Coronary artery (tissue), 2 donors: ENCODE data around the gene FAM153A.
"Not testable (repeated sequence)": the region's sequence is repeated elsewhere in the genome, so short reads cannot be mapped to it uniquely, and the experiment has no call there.

ENCODE experiments used
- DNase-seq: peaks from one replicate; pipeline ENCODE4 v3.0.0-alpha.2; 2017; ENCODE audit warnings: low spot score
- H3K27ac ChIP-seq, 2 donors: fragments of 200-600 bp; sonication (generic); one replicate each; pipeline ENCODE4 v1.5.1; 2016 to 2019
- H3K4me3 ChIP-seq: fragments of 200-600 bp; sonication (generic); 2 replicates; pipeline ENCODE4 v1.5.1; 2016; ENCODE audit warnings: mild to moderate bottlenecking, moderate library complexity

The FAM153A gene

GRCh38 chr5:177782792-177783633 is at the start of gene FAM153A:
TSS of gene FAM153A (minus strand) at chr5:177782899.
- not testable (repeated sequence) for H3K27ac ChIP-seq, DNase-seq, H3K4me3 ChIP-seq

- H3K4me3 ChIP-seq, H3K27ac ChIP-seq, DNase-seq: not testable (repeated sequence)
Measured at GRCh38 chr5:177832287-177832686, 49.6 kb upstream of the FAM153A start.

- not testable (repeated sequence) for DNase-seq, H3K4me3 ChIP-seq, H3K27ac ChIP-seq
Measured at GRCh38 chr5:177826073-177826472, 43.4 kb upstream of the FAM153A start.

GRCh38 chr5:177824776-177825175 is 42.1 kb upstream of the FAM153A start:
- H3K27ac ChIP-seq, H3K4me3 ChIP-seq, DNase-seq: not testable (repeated sequence)

- H3K4me3 ChIP-seq, DNase-seq, H3K27ac ChIP-seq: not testable (repeated sequence)
Measured at GRCh38 chr5:177822489-177822888, 39.8 kb upstream of the FAM153A start.

GRCh38 chr5:177819664-177820063 is 37.0 kb upstream of the FAM153A start:
- not testable (repeated sequence) for H3K4me3 ChIP-seq, DNase-seq, H3K27ac ChIP-seq

- H3K4me3 ChIP-seq, DNase-seq, H3K27ac ChIP-seq: not testable (repeated sequence)
Measured at GRCh38 chr5:177812814-177813425, 30.2 kb upstream of the FAM153A start.

GRCh38 chr5:177812160-177812743 is 29.6 kb upstream of the FAM153A start:
- DNase-seq, H3K27ac ChIP-seq, H3K4me3 ChIP-seq: not testable (repeated sequence)

GRCh38 chr5:177809209-177809913 is 26.7 kb upstream of the FAM153A start:
- not testable (repeated sequence) for H3K4me3 ChIP-seq, DNase-seq, H3K27ac ChIP-seq

- not testable (repeated sequence) for H3K27ac ChIP-seq, DNase-seq, H3K4me3 ChIP-seq
Measured at GRCh38 chr5:177808420-177808819, 25.7 kb upstream of the FAM153A start.

- H3K4me3 ChIP-seq, DNase-seq: not testable (repeated sequence)
Measured at GRCh38 chr5:177807265-177807664, 24.6 kb upstream of the FAM153A start.

GRCh38 chr5:177801427-177801826 is 18.7 kb upstream of the FAM153A start:
- DNase-seq, H3K27ac ChIP-seq, H3K4me3 ChIP-seq: not testable (repeated sequence)

More at GRCh38 chr5:177807265-177807664, 24.6 kb upstream of the FAM153A start:
- H3K27ac ChIP-seq: not testable (repeated sequence)

GRCh38 chr5:177798237-177798840 is 15.6 kb upstream of the FAM153A start:
- H3K27ac ChIP-seq, DNase-seq, H3K4me3 ChIP-seq: not testable (repeated sequence)

GRCh38 chr5:177793272-177793671 is 10.6 kb upstream of the FAM153A start:
- not testable (repeated sequence) for H3K4me3 ChIP-seq, H3K27ac ChIP-seq, DNase-seq

GRCh38 chr5:177791649-177792048 is 8.9 kb upstream of the FAM153A start:
- not testable (repeated sequence) for DNase-seq, H3K27ac ChIP-seq, H3K4me3 ChIP-seq

GRCh38 chr5:177782169-177782568 is 530 bp downstream of the FAM153A start:
- DNase-seq, H3K27ac ChIP-seq, H3K4me3 ChIP-seq: not testable (repeated sequence)

GRCh38 chr5:177771206-177771605 is 11.5 kb downstream of the FAM153A start:
- not testable (repeated sequence) for DNase-seq

GRCh38 chr5:177770646-177771045 is 12.1 kb downstream of the FAM153A start:
- not testable (repeated sequence) for H3K4me3 ChIP-seq, DNase-seq, H3K27ac ChIP-seq

More at GRCh38 chr5:177771206-177771605, 11.5 kb downstream of the FAM153A start:
- H3K4me3 ChIP-seq, H3K27ac ChIP-seq: not testable (repeated sequence)
